Lower leg skin (tissue), 3 donors: Measurements from ENCODE around the gene ADRB1.

Source experiments
- CTCF ChIP-seq, 3 donors: fragments of 450-650 bp; IDR thresholded peaks; one replicate each; pipeline ENCODE4 v1.5.1; 2016; ENCODE audit warnings: antibody characterized with exemption in 3 of 3, mild to moderate bottlenecking in 3 of 3, moderate library complexity in 2 of 3
- POLR2A ChIP-seq, 2 donors: fragments of 450-650 bp; IDR thresholded peaks; one replicate each; pipeline ENCODE4 v1.6.1; 2016 to 2017; ENCODE audit warnings: antibody characterized with exemption in 2 of 2, mild to moderate bottlenecking in 1 of 2, moderate library complexity in 1 of 2

GRCh38 chr10:114044247-114045135, 825 bp downstream of the ADRB1 start:
- TF ChIP-seq CTCF (IDR thresholded peaks at IDR 0.05) (no peak), POLR2A (IDR thresholded peaks at IDR 0.05) (no peak)
